ENCODE measurements around the gene ANKEF1. TPM values are rescaled to one million over a fixed set of nuclear protein-coding genes. Genes with fewer than 3 reads are reported as not detected.

The ANKEF1 gene
- total and polyA plus RNA-seq, 2 experiments from 2014 or later, result 4.7 to 9.7 TPM

GRCh38 chr20:10005885-10006284 is 28.9 kb upstream of the ANKEF1 start (continued):
- TF ChIP-seq ZNF462 (CRISPR knock-in tag; IDR thresholded peaks at IDR 0.05), result no peak
- no peak for TF ChIP-seq POLR2AphosphoS5 (IDR thresholded peaks at IDR 0.05; ENCODE audit: low read depth)
- no peak for TF ChIP-seq NANOG (IDR thresholded peaks at IDR 0.05; ENCODE audit: borderline replicate concordance)

GRCh38 chr20:10006447-10007090 is 28.2 kb upstream of the ANKEF1 start:
- no peaks in the 10 kb centered on the region for H4K20me1 ChIP-seq (replicated peaks; ENCODE audit: insufficient read depth)
- H3K79me2 ChIP-seq (replicated peaks; ENCODE audit: insufficient read depth), result no peaks in the 10 kb centered on the region
- no peak overlapping the region for H2AFZ ChIP-seq
- H3K27me3 ChIP-seq (ENCODE audit: insufficient read depth), result no peaks in the 10 kb centered on the region
- no peak overlapping the region; the same call in 1 of the 2 replicates for H3K27ac ChIP-seq (ENCODE audit: low read depth)
- H3K4me2 ChIP-seq, result no peak overlapping the region
- no peak for ATAC-seq
- no peak for DNase-seq (ENCODE audit: low spot score)
- 0 out of 2 replicates have a peak, but pooled peaks cover 11% of the 10 kb centered on the region for H3K4me1 ChIP-seq (ENCODE audit: insufficient read depth)
- H3K9me2 ChIP-seq (ENCODE audit: insufficient read depth), result peaks cover 4% of the 10 kb centered on the region; the same call in 1 of the 2 replicates
- Mint-ChIP-seq H3K36me3 (ENCODE audit: low read depth) (no peaks in the 10 kb centered on the region; the same call in 1 of the 3 replicates), H3K4me1 (peaks cover 24% of the 10 kb centered on the region), H3K27ac (no peak overlapping the region), H3K9me3 (peaks cover 6% of the 10 kb centered on the region; the same call in 1 of the 3 replicates), H3K27me3 (ENCODE audit: insufficient read depth, low read depth, poor library complexity) (peaks cover 2% of the 10 kb centered on the region), H3K4me3 (no peak overlapping the region)
- H3K36me3 ChIP-seq (ENCODE audit: insufficient read depth), result no peaks in the 10 kb centered on the region; the same call in 1 of the 2 replicates
- no peak overlapping the region for H3K4me3 ChIP-seq
- H3F3A ChIP-seq (replicated peaks; ENCODE audit: low read depth), result no peaks in the 10 kb centered on the region
- TF ChIP-seq POLR2AphosphoS5 (IDR thresholded peaks at IDR 0.05; ENCODE audit: low read depth), result no peak
- no peak for TF ChIP-seq ZNF462 (CRISPR knock-in tag; IDR thresholded peaks at IDR 0.05)
- TF ChIP-seq EZH2phosphoT487 (IDR thresholded peaks at IDR 0.05; ENCODE audit: unreplicated experiment), result no peak
- no peak for TF ChIP-seq EZH2 (IDR thresholded peaks at IDR 0.05; ENCODE audit: low read depth, unreplicated experiment)
- TF ChIP-seq NANOG (IDR thresholded peaks at IDR 0.05; ENCODE audit: borderline replicate concordance), result no peak
- TF ChIP-seq ETS1 (IDR thresholded peaks at IDR 0.05), result no peak
- TF ChIP-seq CREB1 (CRISPR knock-in tag; IDR thresholded peaks at IDR 0.05; ENCODE audit: low read depth), result no peak
